H1 (cell line): ENCODE measurements around the gene DPYD.

Source experiments
- CTCF ChIP-seq, 3 experiments: IDR thresholded peaks; 1 replicate in 2 of 3; 2 replicates in 1 of 3; pipeline versions ENCODE4 v1.5.1 to v1.6.1; 2011; ENCODE audit warnings: low read length in 3 of 3, mild to moderate bottlenecking in 3 of 3, inconsistent platforms in 2 of 3, low read depth in 1 of 3, moderate library complexity in 1 of 3; ENCODE audit not compliant: insufficient read depth in 1 of 3; ENCODE audit errors: control extremely low read depth in 1 of 3
- EP300 ChIP-seq, 2 experiments: IDR thresholded peaks; 1 replicate in 1 of 2; 2 replicates in 1 of 2; pipeline ENCODE4 v1.6.1; 2011 to 2012; ENCODE audit warnings: low read depth in 2 of 2, low read length in 2 of 2, mild to moderate bottlenecking in 2 of 2, borderline replicate concordance in 1 of 2, inconsistent platforms in 1 of 2, moderate library complexity in 1 of 2
- MAX ChIP-seq: IDR thresholded peaks from 2 replicates; pipeline ENCODE4 v1.6.1; 2012; ENCODE audit warnings: inconsistent platforms
- POLR2A ChIP-seq, 2 experiments: IDR thresholded peaks; 1 replicate in 1 of 2; 2 replicates in 1 of 2; pipeline ENCODE4 v1.6.1; 2011; ENCODE audit warnings: low read depth in 2 of 2, low read length in 2 of 2, mild to moderate bottlenecking in 2 of 2; ENCODE audit errors: control extremely low read depth in 1 of 2
- SIN3A ChIP-seq, 2 experiments: IDR thresholded peaks in 1 of 2; conservative IDR thresholded peaks in 1 of 2; 2 replicates each; pipeline ENCODE4 v1.6.1; 2011 to 2012; ENCODE audit warnings: low read length in 2 of 2, improper control_type of control experiment in 1 of 2, low read depth in 1 of 2, mild to moderate bottlenecking in 1 of 2
- SP2 ChIP-seq: IDR thresholded peaks from 2 replicates; pipeline ENCODE4 v1.6.1; 2012; ENCODE audit warnings: mild to moderate bottlenecking, low read length, inconsistent platforms

- no peak for TF ChIP-seq SIN3A (conservative IDR thresholded peaks at IDR 0.05 in 1 of 2, IDR thresholded peaks at IDR 0.05 in 1 of 2; ENCODE audit: low read depth in 1 of 2, low read length in 2 of 2)
- no peak for TF ChIP-seq CTCF (IDR thresholded peaks at IDR 0.05; ENCODE audit: control extremely low read depth in 1 of 3, insufficient read depth in 1 of 3, low read depth in 1 of 3, low read length in 3 of 3)
- no peak for TF ChIP-seq EP300 (IDR thresholded peaks at IDR 0.05; ENCODE audit: borderline replicate concordance in 1 of 2, low read depth in 2 of 2, low read length in 2 of 2)
- TF ChIP-seq POLR2A (IDR thresholded peaks at IDR 0.05; ENCODE audit: control extremely low read depth in 1 of 2, low read depth in 2 of 2, low read length in 2 of 2) = no peak
- no peak for TF ChIP-seq MAX
- no peak for TF ChIP-seq SP2
Measured at GRCh38 chr1:97265630-97266029, 655.2 kb downstream of the DPYD start.
